NT2/D1 (cell line): Measurements from ENCODE around the gene NKX2-3.

Experiments used
- SUZ12 ChIP-seq: IDR thresholded peaks from 2 replicates; pipeline ENCODE4 v1.6.1; 2011; ENCODE audit not compliant: insufficient read length, insufficient read depth; ENCODE audit errors: extremely low read depth
- YY1 ChIP-seq: IDR thresholded peaks from 2 replicates; pipeline ENCODE4 v1.6.1; 2011; ENCODE audit not compliant: insufficient read length, insufficient read depth
- ZNF274 ChIP-seq: IDR thresholded peaks from 2 replicates; pipeline ENCODE4 v1.6.1; 2011; ENCODE audit warnings: mild to moderate bottlenecking, low read depth, low read length

- TF ChIP-seq YY1 (no peak), SUZ12 (peak; percentile 48), ZNF274 (no peak)
Measured at GRCh38 chr10:99539120-99539519, 6.4 kb downstream of the NKX2-3 start.
